Mucosa of descending colon (tissue), 3 donors: ENCODE data around the gene KLK10. TPM values are rescaled to one million over a fixed set of nuclear protein-coding genes. Genes with fewer than 3 reads are reported as not detected.
A peak's percentile ranks its signal among the peaks of the same experiment; 100 is the strongest.

ENCODE experiments used
- ATAC-seq: fragments of 200-7000 bp; cut with Tn5 transposase; one replicate; pipeline ENCODE4 v1.9.1; 2020; ENCODE audit warnings: mild to moderate bottlenecking, moderate library complexity
- DNase-seq, 3 donors: peaks; one replicate each; pipeline ENCODE4 v3.0.0-alpha.2; 2020
- H3K36me3 ChIP-seq: fragments of 200-600 bp; one replicate; pipeline ENCODE4 v1.8.0; 2021; ENCODE audit warnings: low read depth, mild to moderate bottlenecking
- H3K4me1 ChIP-seq: fragments of 200-600 bp; one replicate; pipeline ENCODE4 v1.8.0; 2021; ENCODE audit warnings: low read depth, mild to moderate bottlenecking
- H3K4me3 ChIP-seq: fragments of 200-600 bp; one replicate; pipeline ENCODE4 v1.8.0; 2021; ENCODE audit warnings: mild to moderate bottlenecking
- H3K9me3 ChIP-seq: fragments of 200-600 bp; one replicate; pipeline ENCODE4 v1.8.0; 2021; ENCODE audit warnings: mild to moderate bottlenecking
- CTCF ChIP-seq: fragments of 200-600 bp; IDR thresholded peaks from one replicate; pipeline ENCODE4 v1.8.0; 2022; ENCODE audit warnings: antibody characterized with exemption, mild to moderate bottlenecking
- intact Hi-C, 2 donors: fragments of 100-400 bp; cut with DNase I in 1 of 2; cut with micrococcal nuclease in 1 of 2; formaldehyde crosslinking; loops; one replicate each; pipeline versions ENCODE4 v1.11.0 to v1.11.1; 2022; cut with DNase I, micrococcal nuclease
- total RNA-seq, 3 donors: library from RNA; stranded (reverse); fragmentation: NEBNext Ultra II Directional in 2 of 3; extraction: Animal tissue kit (Norgen Biotek cat#: 25700) in 2 of 3; gene quantifications; one replicate each; pipeline versions ENCODE4 v1.2.1 to v1.2.4, GENCODE V29; 2021 to 2023
- donor health status: DM: no; HTN: no; CAD: no; lungs with moderate emphysema.
- donor health status: DM: no; HTN: no; CAD: no.
- donor health status: DM: no; HTN: yes; CAD: no.

KLK10 gene
- total RNA-seq, 3 donors from 2014 or later: 0.58 to 0.93 (median 0.76) TPM

GRCh38 chr19:51043497-51043896, 24.0 kb upstream of the KLK10 start:
- TF ChIP-seq CTCF: no peak
- Histone ChIP-seq H3K4me1 (no peaks in the 10 kb centered on the region), H3K4me3 (no peak overlapping the region), H3K36me3 (no peaks in the 10 kb centered on the region), H3K9me3 (no peaks in the 10 kb centered on the region)
- ATAC-seq (no peak), DNase-seq (no peak)
- intact Hi-C loops: no loop called here

DNA sequence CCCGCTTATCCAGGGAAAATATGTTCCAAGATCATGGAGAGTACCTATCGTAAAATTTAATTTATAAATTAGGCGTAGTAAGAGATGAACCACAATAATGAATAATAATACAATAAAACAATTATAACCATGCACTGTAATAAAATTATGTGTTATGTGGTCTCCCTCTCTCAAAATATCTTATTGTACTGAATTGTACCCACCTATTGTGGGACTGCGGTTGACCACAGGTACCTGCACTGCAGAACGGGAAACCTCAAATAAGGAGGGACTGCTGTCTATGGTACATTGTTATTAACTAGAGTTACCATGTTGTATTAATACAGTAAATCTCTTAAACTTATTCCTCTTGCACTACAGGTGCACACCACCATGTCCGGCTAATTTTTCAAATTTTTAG, 20.6 kb upstream of the KLK10 start:
- H3K4me1 ChIP-seq: no peaks in the 10 kb centered on the region
- TF ChIP-seq CTCF: no peak
- no peak for ATAC-seq
- H3K4me3 ChIP-seq: no peak overlapping the region
- DNase-seq: no peak
- intact Hi-C loops: no loop called here
- no peaks in the 10 kb centered on the region for H3K36me3 ChIP-seq
- H3K9me3 ChIP-seq: no peaks in the 10 kb centered on the region

DNA sequence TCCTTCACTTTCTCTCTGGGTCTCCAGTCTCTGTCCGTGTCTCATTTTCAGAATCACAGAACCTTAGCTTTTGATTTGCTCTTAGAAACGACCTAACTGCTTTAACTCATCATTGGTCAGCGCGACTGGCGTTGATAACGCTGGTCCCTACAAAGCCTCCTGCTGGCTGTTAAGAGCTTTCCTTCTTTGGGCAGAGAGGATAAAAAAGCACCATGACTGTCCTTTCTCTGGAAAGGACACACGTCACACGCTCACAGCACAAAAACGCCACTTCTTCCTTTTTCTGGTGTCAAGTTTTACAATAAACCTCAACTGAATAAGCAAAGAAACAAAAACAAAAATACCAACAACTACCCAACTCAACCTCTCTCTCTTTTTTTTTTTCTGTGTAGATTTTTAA, 17.0 kb upstream of the KLK10 start:
- no peak overlapping the region for H3K4me3 ChIP-seq
- intact Hi-C loops: no loop called here
- no peaks in the 10 kb centered on the region for H3K9me3 ChIP-seq
- H3K4me1 ChIP-seq: no peaks in the 10 kb centered on the region
- TF ChIP-seq CTCF: no peak
- DNase-seq (no peak), ATAC-seq (no peak)
- H3K36me3 ChIP-seq: no peaks in the 10 kb centered on the region

GRCh38 chr19:51034704-51035103, 15.2 kb upstream of the KLK10 start, which contains the start of gene KLK12:
TSS of gene KLK12 (minus strand) at chr19:51035002. CDS start at chr19:51034621, 381 bp downstream.
- ATAC-seq (peak; percentile 25), DNase-seq (no peak)
- Histone ChIP-seq H3K9me3 (no peaks in the 10 kb centered on the region), H3K36me3 (no peaks in the 10 kb centered on the region), H3K4me3 (no peak within 1 kb of the TSS), H3K4me1 (no peaks in the 10 kb centered on the region)
- TF ChIP-seq CTCF: no peak
- intact Hi-C loops: no loop called here

DNA sequence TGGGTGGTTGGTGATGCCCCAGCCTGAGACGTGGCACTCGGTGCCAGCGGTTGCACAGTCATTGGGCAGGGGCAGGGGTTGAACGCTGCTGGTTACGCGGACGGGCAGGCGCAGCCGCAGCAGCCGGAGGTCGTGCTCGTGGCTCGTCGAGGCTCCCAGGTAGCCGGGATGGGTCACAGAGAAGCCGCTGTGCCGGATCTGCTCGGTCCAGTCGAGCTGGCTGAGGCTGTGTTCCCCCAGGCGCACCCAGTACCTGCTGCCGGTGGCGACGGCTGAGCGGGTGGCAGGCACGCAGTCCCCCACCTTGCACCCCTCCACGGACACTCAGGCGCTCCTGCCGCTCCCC, 12.3 kb upstream of the KLK10 start:
- no peak overlapping the region for H3K4me3 ChIP-seq
- intact Hi-C loops: no loop called here
- H3K4me1 ChIP-seq: no peaks in the 10 kb centered on the region

More for the DNA sequence above, 12.3 kb upstream of the KLK10 start:
- H3K36me3 ChIP-seq: no peaks in the 10 kb centered on the region
- DNase-seq (no peak), ATAC-seq (no peak)
- no peaks in the 10 kb centered on the region for H3K9me3 ChIP-seq
- TF ChIP-seq CTCF: no peak
